Ovary (tissue), 3 donors: Measurements from ENCODE around the gene POU3F3.

ENCODE experiments used
- CTCF ChIP-seq, 3 donors: fragments of 450-650 bp in 2 of 3; fragments of 200-600 bp in 1 of 3; IDR thresholded peaks; one replicate each; pipeline versions ENCODE4 v1.5.1 to v1.8.0; 2016 to 2022; ENCODE audit warnings: antibody characterized with exemption in 3 of 3, mild to moderate bottlenecking in 1 of 3
- EP300 ChIP-seq: sonication (generic); formaldehyde crosslinking; IDR thresholded peaks from one replicate; pipeline ENCODE4 v1.6.1; 2017; ENCODE audit warnings: antibody characterized with exemption
- POLR2A ChIP-seq: fragments of 450-650 bp; IDR thresholded peaks from one replicate; pipeline ENCODE4 v1.6.1; 2017; ENCODE audit warnings: antibody characterized with exemption, mild to moderate bottlenecking, moderate library complexity
- donor health status: DM: no; HTN: no; CAD: no.

GRCh38 chr2:104834431-104835153 lies 19.3 kb upstream of the POU3F3 start:
- no peak for TF ChIP-seq CTCF (IDR thresholded peaks at IDR 0.05)
- TF ChIP-seq POLR2A, result no peak
- TF ChIP-seq EP300, result no peak
